ENCODE measurements around the gene RABIF. TPM values are rescaled to one million over a fixed set of nuclear protein-coding genes. Genes with fewer than 3 reads are reported as not detected.
"Not testable (repeated sequence)": the region's sequence is repeated elsewhere in the genome, so short reads cannot be mapped to it uniquely, and the experiment has no call there.

Gene RABIF
- total and polyA plus RNA-seq, 2 donors (not counting 1 experiment from before 2014, with no cell fraction given) = 8.2 to 14.2 TPM

GRCh38 chr1:202834771-202835547 is 54.0 kb downstream of the RABIF start:
- peaks cover 22% of the 10 kb centered on the region for H3K4me1 Mint-ChIP-seq
- no peak overlapping the region for H3K9ac ChIP-seq (ENCODE audit: low read length)
- peaks cover 0 to 6% (median 0%) of the 10 kb centered on the region in 3 donors for H3K9me3 ChIP-seq (ENCODE audit: control extremely low read depth in 1 of 3, control insufficient read depth in 2 of 3, insufficient read depth in 1 of 3, low read length in 2 of 3)
- no peak for ATAC-seq (ENCODE audit: low read depth)
- ChIA-PET POLR2A (no interaction called here), CTCF (no interaction called here)
- peaks cover 0 to 4% (median 0%) of the 10 kb centered on the region in 4 experiments for H3K27me3 ChIP-seq (replicated peaks in 1 of 4; ENCODE audit: control extremely low read depth in 1 of 4, control insufficient read depth in 3 of 4, insufficient read depth in 4 of 4, low read length in 3 of 4)
- no peaks in the 10 kb centered on the region for H3K79me2 ChIP-seq (ENCODE audit: control insufficient read depth, insufficient read depth, low read length)
- no peak overlapping the region for H3K27ac ChIP-seq (ENCODE audit: low read length in 2 of 2)
- no peaks in the 10 kb centered on the region for H3K36me3 ChIP-seq (replicated peaks in 1 of 2; ENCODE audit: control extremely low read depth in 1 of 2, control insufficient read depth in 1 of 2, extremely low read depth in 1 of 2, insufficient read depth in 2 of 2, low read length in 1 of 2)
- no peak overlapping the region for H3K27ac Mint-ChIP-seq
- intact Hi-C loops (cut with micrococcal nuclease) = no loop called here
- no peaks in the 10 kb centered on the region for H4K20me1 ChIP-seq (ENCODE audit: control insufficient read depth, insufficient read depth, low read length, poor library complexity, severe bottlenecking)
- H2AFZ ChIP-seq (ENCODE audit: insufficient read depth, low read depth, low read length, poor library complexity, severe bottlenecking) = no peak overlapping the region
- no peaks in the 10 kb centered on the region for H3K9me3 Mint-ChIP-seq (ENCODE audit: insufficient read depth)
- H3K4me1 ChIP-seq (ENCODE audit: control insufficient read depth in 2 of 2, insufficient read depth in 2 of 2, low read length in 2 of 2) = peaks cover 19 to 26% of the 10 kb centered on the region in 2 donors
- 81% methylated on average over 5 of the region's 10 CpGs for WGBS (ENCODE audit: insufficient coverage)
- no peak for DNase-seq
- H3K27me3 Mint-ChIP-seq = peaks cover 8% of the 10 kb centered on the region
- no peak overlapping the region for H3K4me3 ChIP-seq (ENCODE audit: control extremely low read depth in 1 of 5, extremely low read depth in 1 of 5, insufficient read depth in 1 of 5, low read depth in 2 of 5, low read length in 4 of 5)
- no peak overlapping the region for H3K4me3 Mint-ChIP-seq
- H3K4me2 ChIP-seq (replicated peaks; ENCODE audit: low read depth, low read length, poor library complexity, severe bottlenecking) = peak overlapping the region; percentile 28
- TF ChIP-seq CTCF (IDR thresholded peaks at IDR 0.05) (no peak), EZH2 (IDR thresholded peaks at IDR 0.05; ENCODE audit: borderline replicate concordance, insufficient read depth, low read depth, low read length, poor library complexity, severe bottlenecking) (no peak)

- DNase-seq (no peak), ATAC-seq (ENCODE audit: low read depth) (no peak)
- no peak overlapping the region for H3K4me3 ChIP-seq (ENCODE audit: control extremely low read depth in 1 of 5, extremely low read depth in 1 of 5, insufficient read depth in 1 of 5, low read depth in 2 of 5, low read length in 4 of 5)
- Mint-ChIP-seq H3K27ac (no peak overlapping the region), H3K27me3 (no peaks in the 10 kb centered on the region), H3K9me3 (ENCODE audit: insufficient read depth) (no peaks in the 10 kb centered on the region), H3K4me3 (no peak overlapping the region), H3K4me1 (peaks cover 17% of the 10 kb centered on the region)
- no peaks in the 10 kb centered on the region for H4K20me1 ChIP-seq (ENCODE audit: control insufficient read depth, insufficient read depth, low read length, poor library complexity, severe bottlenecking)
- WGBS (ENCODE audit: insufficient coverage) = 83% methylated on average over 1 of the region's 3 CpGs
- H3K9ac ChIP-seq (ENCODE audit: low read length) = no peak overlapping the region
- peaks cover 0 to 6% (median 0%) of the 10 kb centered on the region in 3 donors for H3K9me3 ChIP-seq (ENCODE audit: control extremely low read depth in 1 of 3, control insufficient read depth in 2 of 3, insufficient read depth in 1 of 3, low read length in 2 of 3)
- no peaks in the 10 kb centered on the region for H3K79me2 ChIP-seq (ENCODE audit: control insufficient read depth, insufficient read depth, low read length)
- H3K4me1 ChIP-seq (ENCODE audit: control insufficient read depth in 2 of 2, insufficient read depth in 2 of 2, low read length in 2 of 2) = peaks cover 17 to 18% of the 10 kb centered on the region in 2 donors
- ChIA-PET CTCF (interaction anchor here (0.5 kb wide), 1 partner anchor 1613 kb away, joined by 3 read pairs; no protein-coding TSS in a partner anchor), POLR2A (no interaction called here)
- H3K27me3 ChIP-seq (replicated peaks in 1 of 4; ENCODE audit: control extremely low read depth in 1 of 4, control insufficient read depth in 3 of 4, insufficient read depth in 4 of 4, low read length in 3 of 4) = peaks cover 0 to 4% (median 0%) of the 10 kb centered on the region in 4 experiments
- no peak overlapping the region for H3K27ac ChIP-seq (ENCODE audit: low read length in 2 of 2)
- no peak overlapping the region for H2AFZ ChIP-seq (ENCODE audit: insufficient read depth, low read depth, low read length, poor library complexity, severe bottlenecking)
- no peak for TF ChIP-seq EZH2 (IDR thresholded peaks at IDR 0.05; ENCODE audit: borderline replicate concordance, insufficient read depth, low read depth, low read length, poor library complexity, severe bottlenecking)
- TF ChIP-seq CTCF (IDR thresholded peaks at IDR 0.05) = no peak
- H3K36me3 ChIP-seq (replicated peaks in 1 of 2; ENCODE audit: control extremely low read depth in 1 of 2, control insufficient read depth in 1 of 2, extremely low read depth in 1 of 2, insufficient read depth in 2 of 2, low read length in 1 of 2) = no peaks in the 10 kb centered on the region
- intact Hi-C loops (cut with micrococcal nuclease) = no loop called here
- no peak overlapping the region for H3K4me2 ChIP-seq (replicated peaks; ENCODE audit: low read depth, low read length, poor library complexity, severe bottlenecking)
Observed at GRCh38 chr1:202831906-202832305, 57.0 kb downstream of the RABIF start.

GRCh38 chr1:202829223-202829622 is 59.7 kb downstream of the RABIF start:
- H3K9me3 ChIP-seq (ENCODE audit: control extremely low read depth in 1 of 3, control insufficient read depth in 2 of 3, insufficient read depth in 1 of 3, low read length in 2 of 3); POLR2A ChIA-PET; H3K4me1 Mint-ChIP-seq; intact Hi-C loops (cut with micrococcal nuclease); ATAC-seq (ENCODE audit: low read depth); H3K9me3 Mint-ChIP-seq (ENCODE audit: insufficient read depth); CTCF ChIA-PET; H3K4me2 ChIP-seq (replicated peaks; ENCODE audit: low read depth, low read length, poor library complexity, severe bottlenecking); H3K4me3 Mint-ChIP-seq; H3K9ac ChIP-seq (ENCODE audit: low read length); H3K27ac Mint-ChIP-seq; H3K4me1 ChIP-seq (ENCODE audit: control insufficient read depth in 2 of 2, insufficient read depth in 2 of 2, low read length in 2 of 2); H4K20me1 ChIP-seq (ENCODE audit: control insufficient read depth, insufficient read depth, low read length, poor library complexity, severe bottlenecking); H3K27ac ChIP-seq (ENCODE audit: low read length in 2 of 2); H3K27me3 ChIP-seq (replicated peaks in 1 of 4; ENCODE audit: control extremely low read depth in 1 of 4, control insufficient read depth in 3 of 4, insufficient read depth in 4 of 4, low read length in 3 of 4); H2AFZ ChIP-seq (ENCODE audit: insufficient read depth, low read depth, low read length, poor library complexity, severe bottlenecking); H3K27me3 Mint-ChIP-seq; H3K79me2 ChIP-seq (ENCODE audit: control insufficient read depth, insufficient read depth, low read length); H3K4me3 ChIP-seq (ENCODE audit: control extremely low read depth in 1 of 5, extremely low read depth in 1 of 5, insufficient read depth in 1 of 5, low read depth in 2 of 5, low read length in 4 of 5); H3K36me3 ChIP-seq (replicated peaks in 1 of 2; ENCODE audit: control extremely low read depth in 1 of 2, control insufficient read depth in 1 of 2, extremely low read depth in 1 of 2, insufficient read depth in 2 of 2, low read length in 1 of 2); DNase-seq: not testable (repeated sequence)
- WGBS (ENCODE audit: insufficient coverage) = 93% methylated on average over 5 of the region's 9 CpGs

Measured in B cell (primary cell).